ENCODE results near the gene KCNK13.

Gene KCNK13

DNA sequence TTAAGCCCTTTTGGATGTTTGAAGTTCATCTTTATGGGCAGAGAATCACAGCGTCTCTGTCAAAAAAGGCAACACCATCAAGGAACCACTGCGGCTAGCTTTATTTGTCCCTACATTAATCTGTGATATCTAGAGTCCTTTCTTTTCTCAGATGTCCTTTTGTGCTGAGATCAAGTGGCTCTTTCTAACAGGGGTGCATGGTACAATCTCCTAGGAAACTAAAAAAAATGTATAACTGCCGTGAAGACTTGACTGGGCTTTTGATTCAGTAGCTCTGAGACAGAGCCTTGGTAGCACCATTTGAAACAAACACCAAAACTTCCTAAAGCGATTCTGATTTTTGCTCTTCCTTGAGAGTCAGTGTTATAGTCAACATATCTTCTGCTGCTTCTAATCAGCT is 33.3 kb downstream of the KCNK13 start:
- H3K4me3 ChIP-seq (ENCODE audit: low read length) = no peak overlapping the region
- no peaks in the 10 kb centered on the region for H3K9me3 ChIP-seq (ENCODE audit: insufficient read depth, low read depth, low read length)
- WGBS = 95% methylated on average over 4 of the region's 4 CpGs
- H3K4me1 ChIP-seq (ENCODE audit: insufficient read depth, low read length) = no peaks in the 10 kb centered on the region
- H3K9ac ChIP-seq (ENCODE audit: low read depth, low read length) = no peak overlapping the region
- no peaks in the 10 kb centered on the region for H3K36me3 ChIP-seq (ENCODE audit: insufficient read depth, low read length)
- no peak overlapping the region for H3K27ac ChIP-seq (ENCODE audit: low read depth, low read length)
- no peaks in the 10 kb centered on the region for H3K27me3 ChIP-seq (ENCODE audit: insufficient read depth, low read length)

DNA sequence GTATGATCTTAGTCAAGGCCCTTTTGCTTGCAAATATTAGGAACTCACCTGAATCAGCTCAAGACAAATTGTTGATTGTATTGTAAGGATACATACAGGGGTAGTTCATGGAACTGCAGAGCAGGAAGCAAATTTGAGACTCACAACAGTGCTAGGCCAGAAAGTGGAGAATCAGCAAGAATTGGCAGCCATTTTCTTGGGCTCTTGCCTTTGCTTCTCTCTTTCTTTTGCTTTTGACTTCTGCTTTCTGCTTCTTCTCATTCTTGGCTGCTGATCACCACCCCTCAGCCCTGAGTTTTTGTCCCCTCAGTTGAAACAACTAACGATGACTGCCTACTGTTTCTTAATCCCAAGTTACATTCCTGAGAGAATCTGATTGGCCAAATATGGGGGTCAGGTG is 34.8 kb downstream of the KCNK13 start:
- Histone ChIP-seq H3K9ac (ENCODE audit: low read depth, low read length) (no peak overlapping the region), H3K4me3 (ENCODE audit: low read length) (no peak overlapping the region), H3K4me1 (ENCODE audit: insufficient read depth, low read length) (no peaks in the 10 kb centered on the region), H3K9me3 (ENCODE audit: insufficient read depth, low read depth, low read length) (no peaks in the 10 kb centered on the region), H3K36me3 (ENCODE audit: insufficient read depth, low read length) (no peaks in the 10 kb centered on the region), H3K27me3 (ENCODE audit: insufficient read depth, low read length) (no peaks in the 10 kb centered on the region), H3K27ac (ENCODE audit: low read depth, low read length) (no peak overlapping the region)
- 33% methylated on average over 1 of the region's 1 CpG for WGBS

DNA sequence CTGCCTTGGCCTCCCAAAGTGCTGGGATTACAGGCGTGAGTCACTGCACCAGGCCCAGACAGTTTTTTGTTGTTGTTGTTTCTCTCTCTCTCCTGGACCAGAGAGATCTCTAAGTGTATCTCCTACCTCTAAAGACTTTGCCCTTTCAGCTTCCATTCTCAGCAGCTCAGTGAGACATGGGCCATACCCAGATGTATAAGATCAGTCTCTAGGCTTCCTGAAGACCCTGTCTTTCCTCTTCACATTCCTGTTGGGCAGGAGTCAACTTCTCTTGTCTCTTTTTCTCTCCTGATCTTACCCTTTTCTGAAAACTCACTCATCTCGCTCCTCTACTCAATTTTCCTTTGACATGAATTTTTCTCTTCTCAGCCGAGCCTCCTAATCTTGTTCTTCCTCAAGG is 42.0 kb downstream of the KCNK13 start:
- H3K4me1 ChIP-seq (ENCODE audit: insufficient read depth, low read length) = no peaks in the 10 kb centered on the region
- no peak overlapping the region for H3K4me3 ChIP-seq (ENCODE audit: low read length)
- H3K9me3 ChIP-seq (ENCODE audit: insufficient read depth, low read depth, low read length) = no peaks in the 10 kb centered on the region
- WGBS = 86% methylated on average over 3 of the region's 3 CpGs
- no peak overlapping the region for H3K9ac ChIP-seq (ENCODE audit: low read depth, low read length)
- H3K27ac ChIP-seq (ENCODE audit: low read depth, low read length) = no peak overlapping the region
- H3K36me3 ChIP-seq (ENCODE audit: insufficient read depth, low read length) = no peaks in the 10 kb centered on the region
- H3K27me3 ChIP-seq (ENCODE audit: insufficient read depth, low read length) = no peaks in the 10 kb centered on the region

DNA sequence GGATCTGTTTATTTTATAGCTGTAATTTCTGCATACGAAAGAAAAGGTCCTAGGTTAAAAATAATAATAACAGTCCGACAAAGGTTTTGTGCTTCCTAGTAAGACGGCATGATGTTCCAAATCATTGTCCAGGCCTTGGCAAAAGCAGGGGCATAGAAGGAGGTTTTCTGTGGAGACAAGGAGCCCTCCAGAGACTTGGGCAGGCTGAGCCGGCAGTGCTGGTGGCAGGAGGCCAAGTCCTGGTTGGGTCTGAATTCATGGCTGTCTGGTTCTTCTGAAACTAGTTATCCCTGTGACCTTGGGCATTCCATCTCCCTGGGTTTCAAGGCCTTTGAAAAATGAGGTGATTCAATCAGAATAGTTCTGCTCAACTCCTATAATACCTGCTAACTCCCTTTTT is 44.0 kb downstream of the KCNK13 start:
- no peaks in the 10 kb centered on the region for H3K36me3 ChIP-seq (ENCODE audit: insufficient read depth, low read length)
- WGBS = 95% methylated on average over 4 of the region's 4 CpGs
- H3K9me3 ChIP-seq (ENCODE audit: insufficient read depth, low read depth, low read length) = no peaks in the 10 kb centered on the region

DNA sequence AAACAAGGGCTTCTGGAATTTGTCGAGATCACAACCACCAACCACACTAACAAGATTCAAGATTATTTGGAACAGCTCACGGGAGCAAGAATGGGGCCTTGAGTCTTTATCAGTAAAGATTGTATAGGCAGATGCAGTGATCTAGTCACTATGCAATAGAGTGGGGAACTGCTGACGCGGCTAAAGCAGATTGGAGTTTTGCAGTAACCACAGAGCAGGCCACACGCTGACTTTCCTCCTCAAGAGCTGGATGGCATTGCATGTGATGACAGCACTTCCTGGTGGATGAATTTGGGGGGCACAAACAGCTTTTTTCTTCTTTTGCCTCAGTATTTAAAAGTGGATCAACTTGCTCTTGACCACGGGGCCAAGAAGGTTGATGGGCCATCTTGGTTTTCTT is 46.0 kb downstream of the KCNK13 start:
- H3K27me3 ChIP-seq (ENCODE audit: insufficient read depth, low read length) = no peaks in the 10 kb centered on the region
- H3K36me3 ChIP-seq (ENCODE audit: insufficient read depth, low read length) = no peaks in the 10 kb centered on the region
- no peak overlapping the region for H3K9ac ChIP-seq (ENCODE audit: low read depth, low read length)
- no peaks in the 10 kb centered on the region for H3K9me3 ChIP-seq (ENCODE audit: insufficient read depth, low read depth, low read length)
- H3K27ac ChIP-seq (ENCODE audit: low read depth, low read length) = no peak overlapping the region
- H3K4me1 ChIP-seq (ENCODE audit: insufficient read depth, low read length) = no peaks in the 10 kb centered on the region
- WGBS = 94% methylated on average over 6 of the region's 6 CpGs
- H3K4me3 ChIP-seq (ENCODE audit: low read length) = no peak overlapping the region

More for the DNA sequence above, 44.0 kb downstream of the KCNK13 start:
- Histone ChIP-seq H3K4me1 (ENCODE audit: insufficient read depth, low read length) (no peaks in the 10 kb centered on the region), H3K27me3 (ENCODE audit: insufficient read depth, low read length) (no peaks in the 10 kb centered on the region), H3K4me3 (ENCODE audit: low read length) (no peak overlapping the region), H3K27ac (ENCODE audit: low read depth, low read length) (no peak overlapping the region), H3K9ac (ENCODE audit: low read depth, low read length) (no peak overlapping the region)

DNA sequence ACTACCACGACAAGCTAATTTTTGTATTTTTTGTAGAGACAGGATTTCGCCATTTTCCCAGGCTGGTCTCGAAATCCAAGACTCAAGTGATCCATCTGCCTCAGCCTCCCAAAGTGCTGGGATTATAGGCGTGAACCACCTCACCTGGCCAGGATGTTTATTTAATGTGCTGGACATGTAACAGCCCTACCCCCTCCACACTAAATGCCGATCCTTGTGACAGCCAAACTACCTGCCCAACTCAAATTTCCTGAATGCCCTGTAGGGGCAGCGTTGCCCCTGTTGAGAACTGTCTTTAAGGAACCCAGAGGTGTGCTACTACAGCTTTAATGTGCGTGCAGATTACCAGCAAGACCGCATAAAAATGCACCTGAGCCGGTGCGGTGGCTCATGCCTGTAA is 48.1 kb downstream of the KCNK13 start:
- no peaks in the 10 kb centered on the region for H3K9me3 ChIP-seq (ENCODE audit: insufficient read depth, low read depth, low read length)
- WGBS = 74% methylated on average over 10 of the region's 10 CpGs
- H3K4me3 ChIP-seq (ENCODE audit: low read length) = no peak overlapping the region
- H3K9ac ChIP-seq (ENCODE audit: low read depth, low read length) = no peak overlapping the region
- H3K27ac ChIP-seq (ENCODE audit: low read depth, low read length) = no peak overlapping the region
- H3K36me3 ChIP-seq (ENCODE audit: insufficient read depth, low read length) = no peaks in the 10 kb centered on the region
- no peaks in the 10 kb centered on the region for H3K27me3 ChIP-seq (ENCODE audit: insufficient read depth, low read length)
- H3K4me1 ChIP-seq (ENCODE audit: insufficient read depth, low read length) = no peaks in the 10 kb centered on the region

DNA sequence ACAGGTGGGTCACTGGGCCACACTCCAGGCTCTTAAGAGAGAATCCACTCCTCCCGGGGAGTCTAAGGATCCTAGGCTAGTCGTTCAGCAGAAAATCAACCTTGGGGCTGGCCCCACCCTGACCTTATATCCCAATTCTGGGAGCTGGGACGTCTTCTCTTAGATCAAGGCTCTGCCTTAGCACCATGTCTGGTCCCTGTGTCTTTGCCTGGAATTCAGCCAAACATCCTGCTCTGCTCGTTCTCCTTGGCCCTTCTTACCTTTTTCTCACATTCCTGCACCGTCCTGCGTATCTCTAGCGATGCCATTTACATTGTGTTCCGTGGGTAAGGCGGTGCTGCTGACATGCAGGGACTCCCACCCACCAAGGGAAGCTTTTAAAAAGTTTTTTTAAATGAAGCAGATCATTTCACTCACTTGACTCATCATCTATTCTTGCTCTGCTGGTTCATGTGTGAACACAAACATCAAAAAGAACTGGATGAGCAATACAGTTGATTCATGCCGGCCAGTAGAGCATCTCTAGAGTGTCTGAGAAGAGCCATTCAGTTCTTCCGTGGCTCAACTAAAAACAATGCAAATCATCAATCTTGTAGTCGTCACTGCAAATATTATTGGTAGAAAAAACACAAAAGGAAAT is 50.2 kb downstream of the KCNK13 start:
- no peak overlapping the region for H3K9ac ChIP-seq (ENCODE audit: low read depth, low read length)
- WGBS = 86% methylated on average over 11 of the region's 12 CpGs
- no peak overlapping the region for H3K27ac ChIP-seq (ENCODE audit: low read depth, low read length)
- no peaks in the 10 kb centered on the region for H3K4me1 ChIP-seq (ENCODE audit: insufficient read depth, low read length)
- no peaks in the 10 kb centered on the region for H3K9me3 ChIP-seq (ENCODE audit: insufficient read depth, low read depth, low read length)
- H3K27me3 ChIP-seq (ENCODE audit: insufficient read depth, low read length) = no peaks in the 10 kb centered on the region
- no peak overlapping the region for H3K4me3 ChIP-seq (ENCODE audit: low read length)
- no peaks in the 10 kb centered on the region for H3K36me3 ChIP-seq (ENCODE audit: insufficient read depth, low read length)

DNA sequence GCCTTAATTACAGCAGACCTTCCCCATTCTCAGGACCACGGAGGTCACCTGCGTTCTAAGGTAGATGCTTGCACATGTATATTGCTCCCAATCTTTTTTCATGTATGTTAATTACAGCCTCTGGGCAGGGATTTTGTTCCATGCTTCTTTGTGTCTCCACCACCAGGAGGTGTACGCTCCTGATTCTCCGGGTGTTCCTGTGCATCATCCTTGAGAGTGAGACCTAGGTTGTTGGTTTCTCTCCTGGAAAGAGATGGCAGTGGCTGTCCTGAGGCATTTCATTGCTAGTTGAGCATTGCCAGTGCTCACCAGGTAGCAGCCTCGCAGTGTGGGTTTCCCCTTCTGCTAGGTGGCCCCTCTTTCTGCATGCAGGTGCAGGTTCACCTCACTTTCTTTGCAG is 52.8 kb downstream of the KCNK13 start:
- no peaks in the 10 kb centered on the region for H3K9me3 ChIP-seq (ENCODE audit: insufficient read depth, low read depth, low read length)
- no peaks in the 10 kb centered on the region for H3K4me1 ChIP-seq (ENCODE audit: insufficient read depth, low read length)
- H3K9ac ChIP-seq (ENCODE audit: low read depth, low read length) = no peak overlapping the region
- H3K27ac ChIP-seq (ENCODE audit: low read depth, low read length) = no peak overlapping the region
- H3K4me3 ChIP-seq (ENCODE audit: low read length) = no peak overlapping the region
- H3K36me3 ChIP-seq (ENCODE audit: insufficient read depth, low read length) = no peaks in the 10 kb centered on the region
- 91% methylated on average over 5 of the region's 5 CpGs for WGBS
- H3K27me3 ChIP-seq (ENCODE audit: insufficient read depth, low read length) = no peaks in the 10 kb centered on the region

DNA sequence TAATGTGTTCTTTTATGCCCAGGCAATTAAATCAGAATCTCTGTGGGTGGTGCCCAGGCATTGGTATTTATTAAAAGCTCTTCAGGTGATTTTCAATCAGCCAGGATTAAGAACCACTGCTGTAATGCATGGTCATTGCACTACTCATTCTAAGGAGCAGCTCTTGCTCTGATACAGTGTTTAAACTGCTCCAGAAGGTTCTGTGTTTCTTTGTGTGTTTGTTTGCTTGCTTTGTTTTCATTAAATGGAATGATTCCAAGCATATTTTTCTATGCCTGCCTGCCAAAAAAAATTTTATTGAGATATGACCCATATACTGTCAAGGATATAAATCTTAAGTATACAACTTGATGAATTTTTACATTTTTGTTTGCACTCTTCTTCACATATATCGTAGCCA is 54.0 kb downstream of the KCNK13 start:
- Histone ChIP-seq H3K9me3 (ENCODE audit: insufficient read depth, low read depth, low read length) (no peaks in the 10 kb centered on the region), H3K27ac (ENCODE audit: low read depth, low read length) (no peak overlapping the region), H3K4me1 (ENCODE audit: insufficient read depth, low read length) (no peaks in the 10 kb centered on the region), H3K9ac (ENCODE audit: low read depth, low read length) (no peak overlapping the region), H3K36me3 (ENCODE audit: insufficient read depth, low read length) (no peaks in the 10 kb centered on the region), H3K4me3 (ENCODE audit: low read length) (no peak overlapping the region), H3K27me3 (ENCODE audit: insufficient read depth, low read length) (no peaks in the 10 kb centered on the region)
- 74% methylated on average over 1 of the region's 1 CpG for WGBS

DNA sequence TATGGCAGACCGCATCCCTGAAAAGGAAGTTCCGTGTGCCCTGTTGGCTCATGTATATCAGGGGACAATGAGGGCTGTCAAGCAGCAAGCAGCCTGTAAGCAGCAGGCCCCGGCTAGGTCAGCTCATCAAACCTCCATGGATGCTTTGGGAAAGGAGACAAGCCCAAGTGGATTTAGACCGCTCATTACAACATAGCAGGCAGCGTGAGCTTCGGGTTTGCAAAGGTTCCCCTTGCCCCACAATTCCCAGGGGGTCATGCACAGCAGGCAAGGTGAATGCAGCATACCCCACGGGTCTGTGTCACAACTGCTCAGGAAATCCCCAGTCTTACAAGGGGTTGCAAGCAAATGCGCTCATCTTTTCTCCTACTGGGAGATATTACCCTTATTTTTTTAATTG is 54.6 kb downstream of the KCNK13 start:
- Histone ChIP-seq H3K9me3 (ENCODE audit: insufficient read depth, low read depth, low read length) (no peaks in the 10 kb centered on the region), H3K9ac (ENCODE audit: low read depth, low read length) (no peak overlapping the region), H3K4me3 (ENCODE audit: low read length) (no peak overlapping the region), H3K4me1 (ENCODE audit: insufficient read depth, low read length) (no peaks in the 10 kb centered on the region), H3K27me3 (ENCODE audit: insufficient read depth, low read length) (no peaks in the 10 kb centered on the region), H3K36me3 (ENCODE audit: insufficient read depth, low read length) (no peaks in the 10 kb centered on the region), H3K27ac (ENCODE audit: low read depth, low read length) (no peak overlapping the region)
- 88% methylated on average over 8 of the region's 8 CpGs for WGBS

DNA sequence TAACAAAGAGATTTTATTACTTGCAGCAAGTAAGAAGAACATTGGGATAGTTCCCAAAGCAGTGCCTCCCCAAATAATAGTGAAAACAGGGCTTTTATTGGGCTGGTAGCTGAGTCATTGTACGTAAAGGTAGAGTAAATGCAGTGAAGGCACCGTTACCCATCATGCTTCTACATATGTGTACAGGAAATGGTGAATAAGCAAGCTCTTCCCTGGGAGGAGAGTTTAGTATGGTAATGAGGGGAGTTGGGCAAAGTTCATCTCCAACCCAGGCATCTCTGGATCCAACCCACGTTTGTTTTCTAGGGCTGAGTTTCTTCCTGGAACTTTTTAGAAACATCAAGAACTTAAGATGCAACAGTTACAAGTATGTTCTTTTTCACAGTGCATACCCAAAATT is 56.2 kb downstream of the KCNK13 start:
- no peaks in the 10 kb centered on the region for H3K27me3 ChIP-seq (ENCODE audit: insufficient read depth, low read length)
- H3K27ac ChIP-seq (ENCODE audit: low read depth, low read length) = no peak overlapping the region
- no peaks in the 10 kb centered on the region for H3K4me1 ChIP-seq (ENCODE audit: insufficient read depth, low read length)
- H3K4me3 ChIP-seq (ENCODE audit: low read length) = no peak overlapping the region
- H3K9ac ChIP-seq (ENCODE audit: low read depth, low read length) = no peak overlapping the region
- 93% methylated on average over 3 of the region's 3 CpGs for WGBS
- no peaks in the 10 kb centered on the region for H3K36me3 ChIP-seq (ENCODE audit: insufficient read depth, low read length)
- H3K9me3 ChIP-seq (ENCODE audit: insufficient read depth, low read depth, low read length) = no peaks in the 10 kb centered on the region

DNA sequence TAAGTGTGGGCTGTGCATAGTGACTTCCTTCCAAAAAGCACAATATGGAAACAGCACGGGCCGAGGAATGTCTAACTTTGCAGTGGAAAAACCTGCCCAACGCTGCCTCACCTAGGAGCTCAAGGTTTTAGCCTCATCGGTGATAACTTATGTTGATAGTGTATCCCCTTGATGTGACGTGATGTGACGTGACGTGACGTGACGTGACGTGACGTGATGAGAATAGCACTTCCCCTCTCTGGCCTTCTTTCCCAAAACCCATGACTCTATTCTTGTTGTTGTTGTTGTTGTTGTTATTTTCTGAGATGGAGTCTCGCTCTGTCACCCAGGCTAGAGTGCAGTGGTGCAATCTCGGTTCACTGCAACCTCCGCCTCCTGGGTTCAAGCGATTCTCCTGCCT is 64.5 kb downstream of the KCNK13 start:
- 94% methylated on average over 15 of the region's 15 CpGs for whole genome bisulfite sequencing

More for the DNA sequence above, 64.5 kb downstream of the KCNK13 start:
- no peak overlapping the region for H3K4me3 ChIP-seq (ENCODE audit: low read length)
- H3K4me1 ChIP-seq (ENCODE audit: insufficient read depth, low read length) = no peaks in the 10 kb centered on the region
- H3K36me3 ChIP-seq (ENCODE audit: insufficient read depth, low read length) = no peaks in the 10 kb centered on the region
- H3K9ac ChIP-seq (ENCODE audit: low read depth, low read length) = no peak overlapping the region
- no peaks in the 10 kb centered on the region for H3K27me3 ChIP-seq (ENCODE audit: insufficient read depth, low read length)
- H3K9me3 ChIP-seq (ENCODE audit: insufficient read depth, low read depth, low read length) = no peaks in the 10 kb centered on the region
- no peak overlapping the region for H3K27ac ChIP-seq (ENCODE audit: low read depth, low read length)

Measured in HUES64 (cell line).